Spleen (tissue), 11 donors: ENCODE measurements around the gene TCF7L2. TPM values are rescaled to one million over a fixed set of nuclear protein-coding genes. Genes with fewer than 3 reads are reported as not detected.

Experiments used
- DNase-seq: peaks from one replicate; pipeline ENCODE4 v3.0.0-alpha.2; 2020
- H3K27ac ChIP-seq, 8 donors: fragments of 200-600 bp; sonication (generic) in 7 of 8; 1 replicate in 4 of 8; 2 replicates in 4 of 8; pipeline versions ENCODE4 v1.5.0 to v1.8.0; 2016 to 2021; ENCODE audit warnings: inconsistent platforms in 4 of 8, mild to moderate bottlenecking in 4 of 8, moderate library complexity in 1 of 8
- H3K27me3 ChIP-seq, 7 donors: fragments of 200-600 bp; sonication (generic) in 6 of 7; replicated peaks in 1 of 7; 1 replicate in 4 of 7; 2 replicates in 3 of 7; pipeline versions ENCODE4 v1.5.0 to v1.8.0; 2016 to 2021; ENCODE audit warnings: inconsistent platforms in 3 of 7, mild to moderate bottlenecking in 1 of 7
- H3K36me3 ChIP-seq, 6 donors: fragments of 200-600 bp; sonication (generic) in 5 of 6; 1 replicate in 4 of 6; 2 replicates in 2 of 6; pipeline versions ENCODE4 v1.5.0 to v1.8.0; 2016 to 2021; ENCODE audit warnings: inconsistent platforms in 2 of 6
- H3K4me1 ChIP-seq, 6 donors: fragments of 200-600 bp; sonication (generic) in 5 of 6; 1 replicate in 3 of 6; 2 replicates in 3 of 6; pipeline versions ENCODE4 v1.5.0 to v1.8.0; 2016 to 2021; ENCODE audit warnings: inconsistent platforms in 3 of 6
- H3K4me3 ChIP-seq, 8 donors: fragments of 200-600 bp; sonication (generic) in 7 of 8; 1 replicate in 4 of 8; 2 replicates in 4 of 8; pipeline versions ENCODE4 v1.5.0 to v1.8.0; 2016 to 2021; ENCODE audit warnings: inconsistent platforms in 4 of 8, mild to moderate bottlenecking in 4 of 8, moderate library complexity in 2 of 8
- H3K9me3 ChIP-seq, 8 donors: fragments of 200-600 bp; sonication (generic) in 7 of 8; 1 replicate in 4 of 8; 2 replicates in 4 of 8; pipeline versions ENCODE4 v1.5.0 to v1.8.0; 2016 to 2021; ENCODE audit warnings: inconsistent platforms in 4 of 8
- POLR2A ChIP-seq, 3 donors: fragments of 450-650 bp; IDR thresholded peaks; one replicate each; pipeline ENCODE4 v1.5.1; 2017; ENCODE audit warnings: antibody characterized with exemption in 3 of 3, mild to moderate bottlenecking in 1 of 3
- POLR2AphosphoS5 ChIP-seq, 3 donors: sonication (generic); formaldehyde crosslinking; IDR thresholded peaks; one replicate each; pipeline ENCODE4 v1.5.1; 2017; ENCODE audit warnings: antibody characterized with exemption in 3 of 3
- WGBS, 5 donors: extraction: QIAGEN DNeasy Blood & Tissue Kit in 3 of 5; methylation state at CpG; one replicate each; pipeline versions ENCODE4 v1.1.5 to v1.1.7; 2013 to 2018; 5-methylcytosine and 5-hydroxymethylcytosine counted together
- intact Hi-C: fragments of 100-400 bp; cut with DNase I; formaldehyde crosslinking; loops from one replicate; pipeline ENCODE4 v1.15.0; 2023; ENCODE audit warnings: low total_unique reads
- polyA plus RNA-seq, 3 donors: library from polyadenylated mRNA; stranded (reverse); fragments of 200-250 nt; gene quantifications; one replicate each; pipeline ENCODE4 v1.2.1, GENCODE V29; 2013
- total RNA-seq, 7 donors: library from RNA; depleted of rRNA in 3 of 7; stranded (reverse); fragments of >200 nt in 3 of 7; fragmentation: NEBNext Ultra II Directional in 4 of 7; extraction: Animal tissue kit (Norgen Biotek cat#: 25700) in 4 of 7; gene quantifications; one replicate each; pipeline versions ENCODE4 v1.1.0 to v1.2.1, GENCODE V29; 2016 to 2021
- TF ChIP-seq, protein P1 (sequence below), 11 experiments: fragments of 200-600 bp in 7 of 11; fragments of 450-650 bp in 4 of 11; sonication (generic) in 4 of 11; IDR thresholded peaks in 8 of 11; conservative IDR thresholded peaks in 3 of 11; 1 replicate in 7 of 11; 2 replicates in 4 of 11; pipeline versions ENCODE4 v1.4.0 to v1.8.0; 2016 to 2021; ENCODE audit warnings: antibody characterized with exemption in 11 of 11, inconsistent platforms in 4 of 11, mild to moderate bottlenecking in 1 of 11
- donor health status: healthy with polysubstance abuse.
- donor health status: DM: no; HTN: no; CAD: no; lungs with moderate emphysema.
- donor health status: DM: no; HTN: no; CAD: no.
- donor health status: Bipolar disorder and iron deficiency.
- donor health status: healthy.
- donor health status: DM: no; HTN: no; CAD: no.
- donor health status: DM: yes; HTN: yes; CAD: no.

TCF7L2 gene
- total and polyA plus RNA-seq, 10 donors, result 4.6 to 85.6 (median 34.7) TPM

DNA sequence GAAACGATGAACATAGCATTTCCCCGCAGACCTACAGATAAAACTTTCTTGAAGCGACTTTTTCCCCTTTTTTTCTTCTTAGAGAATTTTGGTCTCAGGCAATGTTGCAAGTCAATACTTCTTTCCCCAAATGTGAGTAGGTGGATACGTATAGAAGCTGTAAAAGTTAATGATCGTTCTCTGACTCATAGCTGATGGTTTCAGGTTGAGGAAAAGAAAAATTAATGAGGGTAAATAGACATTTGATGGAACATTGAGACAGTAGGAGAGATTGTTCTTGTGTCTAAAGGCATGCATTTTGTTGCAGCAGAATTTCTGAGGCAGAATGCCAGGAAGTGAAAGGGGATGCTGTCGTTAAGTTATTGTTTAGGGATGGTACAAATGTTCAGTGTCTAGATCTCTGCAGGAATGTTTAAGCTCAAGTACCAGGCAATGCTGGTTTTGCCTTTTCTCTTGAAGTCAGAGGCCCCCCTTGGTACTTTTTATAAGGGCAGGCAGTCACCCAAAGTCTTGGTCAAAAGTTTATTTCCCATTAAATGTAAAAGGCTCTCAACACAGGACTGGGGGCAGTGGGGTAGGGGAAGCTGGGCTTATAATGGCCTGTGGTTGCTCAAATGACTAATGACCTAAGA is 9.3 kb downstream of the TCF7L2 start:
- Histone ChIP-seq H3K36me3 (no peaks in the 10 kb centered on the region), H3K27ac (no peak overlapping the region), H3K9me3 (no peaks in the 10 kb centered on the region), H3K4me1 (peaks cover 4 to 78% (median 32%) of the 10 kb centered on the region in 6 donors), H3K27me3 (peaks cover 0 to 26% (median 0%) of the 10 kb centered on the region in 7 donors), H3K4me3 (no peak overlapping the region)
- DNase-seq, result no peak
- no peak for TF ChIP-seq POLR2A (IDR thresholded peaks at IDR 0.05)
- no peak for TF ChIP-seq POLR2AphosphoS5 (IDR thresholded peaks at IDR 0.05)
- TF ChIP-seq, protein P1, sequence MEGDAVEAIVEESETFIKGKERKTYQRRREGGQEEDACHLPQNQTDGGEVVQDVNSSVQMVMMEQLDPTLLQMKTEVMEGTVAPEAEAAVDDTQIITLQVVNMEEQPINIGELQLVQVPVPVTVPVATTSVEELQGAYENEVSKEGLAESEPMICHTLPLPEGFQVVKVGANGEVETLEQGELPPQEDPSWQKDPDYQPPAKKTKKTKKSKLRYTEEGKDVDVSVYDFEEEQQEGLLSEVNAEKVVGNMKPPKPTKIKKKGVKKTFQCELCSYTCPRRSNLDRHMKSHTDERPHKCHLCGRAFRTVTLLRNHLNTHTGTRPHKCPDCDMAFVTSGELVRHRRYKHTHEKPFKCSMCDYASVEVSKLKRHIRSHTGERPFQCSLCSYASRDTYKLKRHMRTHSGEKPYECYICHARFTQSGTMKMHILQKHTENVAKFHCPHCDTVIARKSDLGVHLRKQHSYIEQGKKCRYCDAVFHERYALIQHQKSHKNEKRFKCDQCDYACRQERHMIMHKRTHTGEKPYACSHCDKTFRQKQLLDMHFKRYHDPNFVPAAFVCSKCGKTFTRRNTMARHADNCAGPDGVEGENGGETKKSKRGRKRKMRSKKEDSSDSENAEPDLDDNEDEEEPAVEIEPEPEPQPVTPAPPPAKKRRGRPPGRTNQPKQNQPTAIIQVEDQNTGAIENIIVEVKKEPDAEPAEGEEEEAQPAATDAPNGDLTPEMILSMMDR (IDR thresholded peaks at IDR 0.05 in 8 of 11, conservative IDR thresholded peaks at IDR 0.05 in 3 of 11), result no peak
- 64 to 76% (median 66%) methylated on average over 6 of the region's 6 CpGs for WGBS, 5 donors
- intact Hi-C loops, result no loop called here

DNA sequence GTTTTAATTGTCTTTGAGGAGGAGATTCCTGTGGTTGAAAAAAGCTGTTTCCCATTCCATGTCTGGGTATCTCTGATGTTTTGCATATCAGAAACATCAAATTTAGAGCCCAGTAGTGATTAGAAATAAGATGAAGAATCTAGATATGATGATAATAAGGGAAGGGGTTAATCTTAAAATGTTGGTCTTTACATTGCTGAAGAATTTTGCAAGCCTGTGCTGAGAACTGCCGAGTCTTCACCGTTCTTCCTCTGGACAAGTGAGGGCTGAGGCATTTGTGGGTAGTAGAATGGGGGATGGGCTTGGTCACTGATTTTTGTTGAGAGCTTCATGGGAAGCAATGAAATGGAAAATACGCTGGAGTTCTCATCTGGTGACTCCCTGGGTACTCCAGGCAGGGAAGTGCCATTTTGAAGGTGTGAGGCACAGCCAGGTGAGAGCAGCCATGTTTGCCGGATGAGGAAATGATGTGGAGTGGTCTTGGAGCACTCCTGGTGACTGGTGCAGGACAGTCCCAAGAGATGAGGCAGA is 10.2 kb downstream of the TCF7L2 start:
- peaks cover 0 to 2% (median 0%) of the 10 kb centered on the region in 6 donors for H3K36me3 ChIP-seq
- no peak overlapping the region for H3K4me3 ChIP-seq
- TF ChIP-seq POLR2AphosphoS5 (IDR thresholded peaks at IDR 0.05), result no peak
- TF ChIP-seq, protein P1 (IDR thresholded peaks at IDR 0.05 in 8 of 11, conservative IDR thresholded peaks at IDR 0.05 in 3 of 11), result no peak
- TF ChIP-seq POLR2A (IDR thresholded peaks at IDR 0.05), result no peak
- WGBS, 5 donors, result 60 to 74% (median 65%) methylated on average over 4 of the region's 4 CpGs
- peaks cover 4 to 74% (median 31%) of the 10 kb centered on the region in 6 donors for H3K4me1 ChIP-seq
- no peaks in the 10 kb centered on the region for H3K9me3 ChIP-seq
- H3K27me3 ChIP-seq, result peaks cover 0 to 20% (median 0%) of the 10 kb centered on the region in 7 donors
- no peak overlapping the region for H3K27ac ChIP-seq
- intact Hi-C loops, result no loop called here
- DNase-seq, result no peak

DNA sequence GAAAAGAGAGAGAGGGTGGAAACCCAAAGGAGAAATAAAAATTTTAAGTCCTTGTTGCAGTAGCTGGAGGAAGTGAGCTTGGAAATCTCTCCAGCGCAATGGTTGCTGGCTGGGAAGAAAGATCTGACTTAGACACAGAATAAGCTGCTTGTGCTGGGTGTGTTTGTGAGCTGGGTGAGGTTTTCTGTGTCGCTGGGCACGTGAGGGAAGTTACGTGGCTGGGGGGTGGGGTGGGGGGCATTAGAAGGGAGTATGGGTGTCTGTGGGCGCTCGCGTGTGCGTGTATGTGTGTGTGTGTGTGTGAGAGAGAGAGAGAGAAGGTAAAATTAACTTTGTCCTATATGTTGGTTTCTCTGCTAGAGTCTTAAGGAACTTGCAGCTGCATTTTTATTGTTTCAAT is 11.6 kb downstream of the TCF7L2 start:
- Histone ChIP-seq H3K9me3 (no peaks in the 10 kb centered on the region), H3K4me3 (no peak overlapping the region), H3K27ac (no peak overlapping the region), H3K27me3 (peaks cover 0 to 12% (median 0%) of the 10 kb centered on the region in 7 donors), H3K36me3 (peaks cover 0 to 10% (median 0%) of the 10 kb centered on the region in 6 donors), H3K4me1 (peaks cover 0 to 62% (median 26%) of the 10 kb centered on the region in 6 donors)
- DNase-seq, result no peak
- TF ChIP-seq POLR2AphosphoS5 (IDR thresholded peaks at IDR 0.05), result no peak
- TF ChIP-seq, protein P1 (IDR thresholded peaks at IDR 0.05 in 8 of 11, conservative IDR thresholded peaks at IDR 0.05 in 3 of 11), result no peak
- TF ChIP-seq POLR2A (IDR thresholded peaks at IDR 0.05), result no peak
- intact Hi-C loops, result no loop called here
- WGBS, 5 donors, result 46 to 64% (median 54%) methylated on average over 8 of the region's 8 CpGs

DNA sequence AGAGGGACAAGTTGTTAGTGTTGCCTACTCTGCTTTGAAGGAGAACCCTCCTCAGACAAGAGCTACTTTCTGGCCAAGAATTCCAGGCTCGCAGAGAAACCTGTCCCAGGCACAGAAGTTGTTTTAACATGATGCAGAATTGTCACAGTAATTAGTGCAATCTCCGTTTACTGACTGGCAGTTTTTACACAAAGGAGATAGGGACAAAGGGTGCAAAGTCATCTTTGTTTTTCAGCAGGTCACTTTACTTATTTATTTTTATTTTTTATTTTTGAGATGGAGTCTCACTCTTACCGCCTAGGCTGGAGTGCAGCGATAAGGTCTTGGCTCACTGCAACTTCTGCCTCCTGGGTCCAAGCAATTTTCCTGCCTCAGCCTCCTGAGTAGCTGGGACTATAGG is 12.3 kb downstream of the TCF7L2 start:
- Histone ChIP-seq H3K36me3 (peaks cover 0 to 17% (median 0%) of the 10 kb centered on the region in 6 donors), H3K4me1 (peaks cover 0 to 55% (median 23%) of the 10 kb centered on the region in 6 donors), H3K9me3 (no peaks in the 10 kb centered on the region), H3K27ac (no peak overlapping the region), H3K4me3 (no peak overlapping the region), H3K27me3 (peaks cover 0 to 12% (median 0%) of the 10 kb centered on the region in 7 donors)
- 85 to 95% (median 91%) methylated on average over 4 of the region's 4 CpGs for WGBS, 5 donors
- DNase-seq, result no peak
- TF ChIP-seq POLR2AphosphoS5 (IDR thresholded peaks at IDR 0.05) (no peak), POLR2A (IDR thresholded peaks at IDR 0.05) (no peak)
- TF ChIP-seq, protein P1 (IDR thresholded peaks at IDR 0.05 in 8 of 11, conservative IDR thresholded peaks at IDR 0.05 in 3 of 11), result no peak
- intact Hi-C loops, result no loop called here
